ENCODE data around the gene EBF4.
"Not testable (repeated sequence)": the region's sequence is repeated elsewhere in the genome, so short reads cannot be mapped to it uniquely, and the experiment has no call there.

EBF4 gene

GRCh38 chr20:2770091-2770490 is 77.5 kb downstream of the EBF4 start:
- not testable (repeated sequence) for H3K4me3 ChIP-seq (ENCODE audit: low read length); DNase-seq (ENCODE audit: low read depth, low spot score)

DNA sequence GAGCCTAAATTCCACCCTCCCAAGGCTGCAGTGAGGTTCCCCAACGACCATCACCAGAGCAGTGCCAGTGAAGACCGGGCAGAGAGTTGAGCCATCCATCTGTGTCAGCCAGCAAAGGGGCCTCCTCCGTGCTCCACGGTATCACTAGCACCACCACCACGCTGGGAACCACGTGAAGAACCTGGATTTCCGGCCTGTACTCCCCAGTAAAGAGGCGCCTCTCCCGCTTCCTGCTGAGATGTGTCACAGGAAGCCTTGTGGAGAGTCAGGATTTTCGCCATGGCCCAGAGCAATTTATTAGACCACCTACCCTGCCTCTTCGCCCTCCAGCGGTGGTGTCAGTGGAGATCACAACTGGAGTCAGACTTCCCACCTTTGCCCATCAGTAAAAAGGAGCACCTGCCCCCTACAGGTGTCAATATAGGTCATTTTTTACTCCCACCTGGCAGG is 79.1 kb downstream of the EBF4 start:
- H3K4me3 ChIP-seq (ENCODE audit: low read length) = no peak overlapping the region
- DNase-seq (ENCODE audit: low read depth, low spot score) = peak; percentile 6

DNA sequence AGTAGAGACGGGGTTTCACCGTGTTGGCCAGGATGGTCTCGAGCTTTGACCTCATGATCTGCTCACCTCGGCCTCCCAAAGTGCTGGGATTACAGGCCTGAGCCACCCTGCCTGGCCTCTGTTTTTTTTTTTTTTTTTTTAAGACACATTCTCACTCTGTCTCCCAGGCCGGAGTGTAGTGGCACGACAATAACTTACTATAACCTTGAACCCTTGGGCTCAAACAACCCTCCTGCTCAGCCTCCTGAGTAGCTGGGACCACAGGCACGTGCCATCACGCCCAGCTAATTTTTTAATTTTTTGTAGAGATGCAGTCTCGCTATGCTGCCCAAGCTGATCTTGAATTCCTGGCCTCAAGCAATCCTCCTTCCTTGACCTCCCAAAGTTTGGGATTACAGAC is 81.2 kb downstream of the EBF4 start:
- H3K4me3 ChIP-seq (ENCODE audit: low read length) = no peak overlapping the region
- DNase-seq (ENCODE audit: low read depth, low spot score) = no peak

DNA sequence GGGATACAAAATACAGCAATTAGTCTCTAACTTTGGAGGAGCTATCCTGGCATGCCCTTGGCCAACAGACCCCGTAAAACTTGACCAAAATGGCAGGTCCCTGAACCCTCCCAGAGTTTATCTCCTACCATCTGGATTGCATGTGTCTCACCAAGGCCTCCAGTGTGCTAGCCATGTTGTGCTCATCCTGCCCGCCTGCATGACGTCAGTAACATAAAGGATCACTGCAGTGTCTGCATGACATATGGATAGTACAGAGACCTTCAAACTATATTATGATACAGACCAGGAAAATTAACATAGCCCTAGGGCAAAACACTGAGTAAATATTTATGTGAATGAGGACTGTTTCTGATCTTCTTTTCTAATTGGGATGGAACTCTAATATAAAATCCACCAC is 82.6 kb downstream of the EBF4 start:
- DNase-seq (ENCODE audit: low read depth, low spot score) = no peak
- no peak overlapping the region for H3K4me3 ChIP-seq (ENCODE audit: low read length)

DNA sequence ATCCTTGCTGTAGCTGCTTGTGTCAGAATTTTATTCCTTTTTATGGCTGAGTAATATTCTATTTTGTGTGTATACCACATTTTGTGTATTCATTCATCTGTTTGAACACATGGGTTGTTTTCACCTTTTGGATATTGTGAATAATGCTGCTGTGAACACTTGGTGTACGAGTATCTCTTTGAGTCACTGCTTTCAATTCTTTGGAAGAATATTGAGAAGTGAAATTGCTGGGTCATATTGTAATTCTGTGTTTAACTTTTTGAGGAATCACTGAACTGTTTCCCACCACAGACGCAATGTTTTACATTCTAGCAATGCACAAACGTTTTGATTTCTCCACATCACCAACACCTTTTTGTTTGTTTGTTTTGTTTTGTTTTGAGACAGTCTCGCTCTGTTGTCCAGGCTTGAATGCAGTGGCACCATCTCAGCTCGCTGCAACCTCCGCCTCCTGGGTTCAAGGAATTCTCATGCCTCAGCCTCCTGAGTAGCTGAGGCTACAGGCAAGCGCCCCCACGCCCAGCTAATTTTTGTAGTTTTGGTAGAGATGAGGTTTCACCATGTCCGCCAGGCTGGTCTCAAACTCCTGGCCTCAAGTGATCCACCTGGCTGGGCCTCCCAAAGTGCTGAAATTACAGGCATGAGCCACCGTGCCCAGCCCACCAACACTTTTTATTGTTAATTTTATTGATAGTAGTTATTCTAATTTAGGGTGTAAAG is 86.2 kb downstream of the EBF4 start:
- no peak for DNase-seq (ENCODE audit: low read depth, low spot score)

DNA sequence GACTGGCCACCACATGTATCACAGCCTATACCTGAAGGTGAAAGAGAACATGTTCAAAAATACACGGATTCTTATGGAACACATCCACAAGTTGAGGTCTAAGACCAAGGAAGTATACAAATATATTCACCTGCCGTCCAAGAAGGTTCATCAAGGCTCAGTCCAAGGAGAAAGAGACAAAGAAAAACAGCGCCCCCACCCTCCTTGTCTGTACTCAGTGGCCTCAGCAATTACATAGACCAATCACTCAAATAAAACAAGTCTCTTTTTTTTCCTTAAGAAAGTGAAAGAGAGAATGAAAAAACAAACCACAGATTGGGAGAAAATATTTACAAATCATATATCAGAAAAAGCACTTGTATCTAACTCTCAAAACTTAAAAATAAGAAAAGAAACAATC is 88.4 kb downstream of the EBF4 start:
- DNase-seq (ENCODE audit: low read depth, low spot score) = no peak

More for the DNA sequence above, 86.2 kb downstream of the EBF4 start:
- no peak overlapping the region for H3K4me3 ChIP-seq (ENCODE audit: low read length)

GRCh38 chr20:2783908-2784566 is 91.5 kb downstream of the EBF4 start:
- no peak for DNase-seq (ENCODE audit: low read depth, low spot score)
- H3K4me3 ChIP-seq (ENCODE audit: low read length) = no peak overlapping the region

More for the DNA sequence above, 88.4 kb downstream of the EBF4 start:
- no peak overlapping the region for H3K4me3 ChIP-seq (ENCODE audit: low read length)

GRCh38 chr20:2793471-2793870 is 100.9 kb downstream of the EBF4 start:
- H3K4me3 ChIP-seq (ENCODE audit: low read length) = no peak overlapping the region
- DNase-seq (ENCODE audit: low read depth, low spot score) = no peak

GRCh38 chr20:2794202-2794748 is 101.7 kb downstream of the EBF4 start:
- H3K4me3 ChIP-seq (ENCODE audit: low read length) = no peak overlapping the region
- DNase-seq (ENCODE audit: low read depth, low spot score) = no peak

DNA sequence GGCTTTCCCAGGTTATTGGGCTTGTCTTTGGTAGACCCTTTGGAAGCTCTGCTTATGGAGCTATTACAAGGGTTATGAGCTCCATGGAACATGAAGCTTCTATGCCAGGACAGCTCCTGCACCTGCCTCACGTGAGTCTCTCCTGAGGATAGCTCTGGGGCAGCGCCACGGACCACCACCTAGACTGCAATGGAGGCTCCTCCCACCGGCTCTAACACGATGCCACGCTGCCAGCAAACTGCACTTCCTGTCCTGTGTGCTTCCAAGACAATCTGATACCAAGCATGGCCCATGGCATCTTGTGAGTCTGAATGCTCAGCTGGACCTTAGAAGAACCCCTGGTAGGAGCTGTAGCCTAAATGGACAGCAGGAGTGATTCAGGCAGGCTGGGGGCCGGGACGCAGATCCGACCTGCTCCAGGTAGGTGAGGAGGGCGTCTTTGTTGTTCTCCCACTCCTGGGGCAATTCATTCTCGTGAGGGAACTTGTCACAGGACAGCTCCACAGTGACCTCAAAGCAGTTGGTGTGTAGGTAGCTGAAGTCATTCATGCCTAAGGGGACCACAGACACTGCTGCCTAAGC is 102.4 kb downstream of the EBF4 start:
- DNase-seq (ENCODE audit: low read depth, low spot score) = no peak
- no peak overlapping the region for H3K4me3 ChIP-seq (ENCODE audit: low read length)

- no peak overlapping the region for H3K4me3 ChIP-seq (ENCODE audit: low read length)
- no peak for DNase-seq (ENCODE audit: low read depth, low spot score)
These were observed 102.9 kb downstream of the EBF4 start for GRCh38 chr20:2795451-2795850.

- H3K4me3 ChIP-seq (ENCODE audit: low read length) = no peak overlapping the region
- no peak for DNase-seq (ENCODE audit: low read depth, low spot score)
These were observed 103.6 kb downstream of the EBF4 start for GRCh38 chr20:2796011-2796660.

GRCh38 chr20:2797136-2797983 is 104.8 kb downstream of the EBF4 start:
- H3K4me3 ChIP-seq (ENCODE audit: low read length) = no peak overlapping the region
- peak; percentile 25 for DNase-seq (ENCODE audit: low read depth, low spot score)

DNA sequence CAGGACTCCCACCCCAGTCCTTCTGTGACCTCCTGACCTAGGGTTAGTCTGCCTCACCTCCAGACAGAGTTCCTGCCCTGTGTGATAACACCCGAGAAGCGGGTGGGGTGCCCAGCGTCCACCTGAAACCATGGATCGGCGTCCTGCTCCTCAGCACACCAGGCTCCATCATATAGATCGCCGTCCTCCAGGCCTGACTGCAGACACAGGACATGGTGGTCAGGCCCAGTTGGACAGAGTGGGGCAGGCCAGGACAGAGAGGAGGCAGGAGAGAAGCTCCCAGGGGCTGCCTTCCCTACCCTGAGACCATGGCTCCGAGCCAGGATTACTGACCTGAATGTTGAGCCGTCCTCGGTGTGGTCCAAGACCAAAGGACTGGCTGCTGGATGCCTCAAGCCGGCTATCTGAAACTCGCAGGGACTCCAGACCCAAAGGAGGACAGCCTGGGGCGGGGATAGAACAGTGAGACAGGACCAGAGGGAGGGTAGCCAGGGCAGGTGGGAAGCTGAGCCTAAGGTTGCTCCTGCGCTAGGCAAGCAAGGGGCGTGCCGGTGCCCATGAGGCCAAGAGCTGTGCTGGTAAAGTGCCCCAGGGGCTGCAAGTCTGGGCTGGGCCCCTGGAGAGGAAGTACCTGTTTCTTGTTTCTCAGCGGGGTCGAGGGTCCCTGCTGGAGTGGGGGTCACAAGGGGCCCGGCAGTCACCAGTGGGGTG is 105.7 kb downstream of the EBF4 start:
- no peak for DNase-seq (ENCODE audit: low read depth, low spot score)

DNA sequence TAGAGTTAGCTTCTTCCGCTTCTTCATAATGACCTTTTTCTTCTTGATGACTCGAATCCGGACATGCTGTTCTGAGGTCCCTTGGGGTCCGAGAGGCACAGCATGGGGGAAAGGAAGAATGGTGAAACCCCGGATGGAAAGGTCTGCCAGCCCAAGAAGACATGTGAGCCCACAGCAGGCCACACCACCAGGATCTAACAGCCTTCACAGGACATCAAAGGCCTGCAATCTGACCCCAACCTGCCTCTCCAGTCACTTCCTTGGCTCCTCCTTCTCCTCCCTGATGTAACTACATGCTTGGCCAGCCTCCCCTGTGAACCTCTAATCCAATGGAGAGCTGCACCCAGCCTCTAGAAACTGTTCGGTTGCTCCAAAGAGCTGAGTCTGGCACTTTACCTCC is 106.2 kb downstream of the EBF4 start:
- no peak overlapping the region for H3K4me3 ChIP-seq (ENCODE audit: low read length)
- DNase-seq (ENCODE audit: low read depth, low spot score) = no peak

More for the DNA sequence above, 105.7 kb downstream of the EBF4 start:
- no peak overlapping the region for H3K4me3 ChIP-seq (ENCODE audit: low read length)

GRCh38 chr20:2799271-2799670 is 106.7 kb downstream of the EBF4 start:
- H3K4me3 ChIP-seq (ENCODE audit: low read length) = peak overlapping the region; percentile 64
- DNase-seq (ENCODE audit: low read depth, low spot score) = no peak

DNA sequence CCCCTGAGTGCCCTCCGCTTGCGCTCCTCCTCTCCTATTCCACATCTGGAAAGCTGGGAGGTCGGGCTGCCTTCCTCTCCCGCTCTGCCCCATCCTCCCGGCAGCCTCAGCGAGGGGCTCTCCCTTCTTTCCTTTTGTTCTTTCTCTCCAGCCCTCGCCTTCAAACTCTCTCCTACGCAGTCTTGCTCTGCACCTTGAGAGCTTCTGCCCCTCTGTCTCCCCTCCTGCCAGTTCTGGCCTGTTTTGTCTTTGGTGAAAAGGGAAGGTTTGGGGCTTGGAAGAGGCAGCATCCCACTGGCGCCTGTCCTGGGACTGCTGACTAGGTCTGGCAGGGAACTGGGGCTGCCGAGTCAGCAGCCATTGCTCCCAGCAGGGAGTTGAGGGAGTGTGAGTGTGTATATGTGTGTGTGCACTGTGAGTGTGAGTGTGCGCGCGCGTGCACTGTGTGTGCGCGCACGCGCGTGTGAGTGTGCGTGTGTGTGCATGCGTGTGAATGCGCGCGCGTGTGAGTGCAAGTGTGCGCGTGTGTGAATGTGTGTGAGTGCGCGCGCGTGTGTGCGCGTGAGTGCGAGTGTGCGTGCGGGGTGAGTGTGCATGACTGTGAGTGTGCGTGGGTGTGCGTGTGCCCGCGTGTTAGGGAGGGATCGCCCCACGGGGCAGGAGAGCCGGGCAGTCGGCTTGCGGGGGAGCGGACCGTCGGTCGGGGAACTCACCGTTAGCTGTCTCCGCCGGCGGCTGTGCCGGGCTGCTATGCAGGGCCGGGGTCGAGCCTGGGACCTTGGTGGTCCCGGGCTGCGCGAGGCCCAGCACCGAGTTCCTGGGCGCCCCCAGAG is 107.3 kb downstream of the EBF4 start:
- DNase-seq (ENCODE audit: low read depth, low spot score) = no peak
- peak overlapping the region; percentile 64 for H3K4me3 ChIP-seq (ENCODE audit: low read length)

Measured in Jurkat, Clone E6-1 (cell line).